Measurements from ENCODE around the gene DOCK8.

Gene DOCK8

GRCh38 chr9:462121-462520, 247.5 kb downstream of the DOCK8 start:
- no peak for DNase-seq (ENCODE audit: low read depth)

- no peak for DNase-seq (ENCODE audit: low read depth)
Measured at GRCh38 chr9:462606-463005, 247.9 kb downstream of the DOCK8 start.

- DNase-seq (ENCODE audit: low read depth), result no peak
Measured at GRCh38 chr9:463455-464171, 248.9 kb downstream of the DOCK8 start.

GRCh38 chr9:466747-467146, 252.1 kb downstream of the DOCK8 start:
- DNase-seq (ENCODE audit: low read depth), result no peak

GRCh38 chr9:468766-469426, 254.2 kb downstream of the DOCK8 start:
- DNase-seq (ENCODE audit: low read depth), result no peak

- DNase-seq (ENCODE audit: low read depth), result peak; percentile 91
Measured at GRCh38 chr9:469672-470551, 255.2 kb downstream of the DOCK8 start.

GRCh38 chr9:470552-471194, 256.0 kb downstream of the DOCK8 start:
- DNase-seq (ENCODE audit: low read depth), result no peak

GRCh38 chr9:471320-471719, 256.7 kb downstream of the DOCK8 start:
- no peak for DNase-seq (ENCODE audit: low read depth)

- DNase-seq (ENCODE audit: low read depth), result no peak
Measured at GRCh38 chr9:472479-473075, 257.9 kb downstream of the DOCK8 start.

GRCh38 chr9:477193-477592, 262.5 kb downstream of the DOCK8 start:
- DNase-seq (ENCODE audit: low read depth), result no peak

- no peak for DNase-seq (ENCODE audit: low read depth)
Measured at GRCh38 chr9:479304-479970, 264.8 kb downstream of the DOCK8 start.

GRCh38 chr9:479971-480350, 265.3 kb downstream of the DOCK8 start:
- DNase-seq (ENCODE audit: low read depth), result no peak

GRCh38 chr9:482739-483138, 268.1 kb downstream of the DOCK8 start:
- DNase-seq (ENCODE audit: low read depth), result no peak

- DNase-seq (ENCODE audit: low read depth), result no peak
Measured at GRCh38 chr9:486156-486555, 271.5 kb downstream of the DOCK8 start.

GRCh38 chr9:487429-487828, 272.8 kb downstream of the DOCK8 start:
- no peak for DNase-seq (ENCODE audit: low read depth)

GRCh38 chr9:488448-488847, 273.8 kb downstream of the DOCK8 start:
- DNase-seq (ENCODE audit: low read depth), result no peak

- DNase-seq (ENCODE audit: low read depth), result no peak
Measured at GRCh38 chr9:489198-490197, 274.8 kb downstream of the DOCK8 start.

GRCh38 chr9:494764-495163, 280.1 kb downstream of the DOCK8 start:
- no peak for DNase-seq (ENCODE audit: low read depth)

GRCh38 chr9:495739-496138, 281.1 kb downstream of the DOCK8 start:
- no peak for DNase-seq (ENCODE audit: low read depth)

- DNase-seq (ENCODE audit: low read depth), result no peak
Measured at GRCh38 chr9:503326-503725, 288.7 kb downstream of the DOCK8 start.
